Breast epithelium (tissue), 4 donors: ENCODE data around the gene EXOSC5. TPM values are rescaled to one million over a fixed set of nuclear protein-coding genes. Genes with fewer than 3 reads are reported as not detected.

ENCODE experiments used
- DNase-seq, 2 donors: peaks; one replicate each; pipeline ENCODE4 v3.0.0-alpha.2; 2019; ENCODE audit warnings: low spot score in 2 of 2
- H3K27ac ChIP-seq, 2 donors: fragments of 200-600 bp; sonication (generic) in 1 of 2; one replicate each; pipeline ENCODE4 v1.5.1; 2016 to 2019; ENCODE audit warnings: mild to moderate bottlenecking in 1 of 2
- H3K27me3 ChIP-seq, 2 donors: fragments of 200-600 bp; sonication (generic) in 1 of 2; one replicate each; pipeline versions ENCODE4 v1.5.1 to v1.6.0; 2017 to 2019; ENCODE audit warnings: control low read depth in 1 of 2, mild to moderate bottlenecking in 1 of 2
- H3K36me3 ChIP-seq: fragments of 200-600 bp; one replicate; pipeline ENCODE4 v1.5.1; 2019
- H3K4me1 ChIP-seq, 2 donors: fragments of 200-600 bp; sonication (generic); one replicate each; pipeline ENCODE4 v1.5.1; 2016 to 2019; ENCODE audit warnings: control low read depth in 1 of 2
- H3K4me3 ChIP-seq, 3 donors: fragments of 200-600 bp; sonication (generic); 1 replicate in 2 of 3; 2 replicates in 1 of 3; pipeline ENCODE4 v1.5.1; 2016 to 2019; ENCODE audit warnings: mild to moderate bottlenecking in 3 of 3, moderate library complexity in 2 of 3
- H3K9me3 ChIP-seq, 2 donors: fragments of 200-600 bp; sonication (generic) in 1 of 2; one replicate each; pipeline ENCODE4 v1.5.1; 2016 to 2019; ENCODE audit warnings: control low read depth in 1 of 2
- POLR2A ChIP-seq: fragments of 450-650 bp; IDR thresholded peaks from one replicate; pipeline ENCODE4 v1.6.1; 2016; ENCODE audit warnings: antibody characterized with exemption, mild to moderate bottlenecking, moderate library complexity
- POLR2AphosphoS5 ChIP-seq, 3 donors: sonication (generic); formaldehyde crosslinking; IDR thresholded peaks; one replicate each; pipeline ENCODE4 v1.6.1; 2017; ENCODE audit warnings: antibody characterized with exemption in 3 of 3
- intact Hi-C: fragments of 100-400 bp; cut with DNase I; formaldehyde crosslinking; loops from one replicate; pipeline ENCODE4 v1.15.1; 2023; ENCODE audit warnings: low total_unique reads
- total RNA-seq, 3 donors: library from RNA; depleted of rRNA; stranded (reverse); fragments of >200 nt; gene quantifications; one replicate each; pipeline ENCODE4 v1.1.0, GENCODE V29; 2016
- TF ChIP-seq, protein P1 (sequence below), 3 donors: fragments of 450-650 bp; IDR thresholded peaks; one replicate each; pipeline ENCODE4 v1.5.1; 2016 to 2017; ENCODE audit warnings: antibody characterized with exemption in 3 of 3, mild to moderate bottlenecking in 3 of 3, moderate library complexity in 3 of 3

Gene EXOSC5
- total RNA-seq, 3 donors from 2014 or later: 18.2 to 20.6 (median 18.7) TPM

GRCh38 chr19:41441321-41441945, 44.3 kb upstream of the EXOSC5 start:
- intact Hi-C loops: loop anchor here (10.0 kb wide), 1 partner anchor 103 kb away; no protein-coding TSS in a partner anchor
- H3K4me3 ChIP-seq: no peak overlapping the region

GRCh38 chr19:41439441-41440222, 42.5 kb upstream of the EXOSC5 start, which contains the start of gene DMAC2:
DMAC2 (minus strand) TSS chr19:41439912; CDS start chr19:41439899, 13 bp downstream.
- H3K9me3 ChIP-seq: no peaks in the 10 kb centered on the region
- H3K27ac ChIP-seq: peak within 1 kb of the TSS; percentile 95
- peak; percentile 96 for DNase-seq
- no peaks in the 10 kb centered on the region for H3K4me1 ChIP-seq
- H3K27me3 ChIP-seq: peaks cover 0 to 6% of the 10 kb centered on the region in 2 donors
- H3K36me3 ChIP-seq: no peaks in the 10 kb centered on the region
- TF ChIP-seq POLR2A (peak; percentile 46), POLR2AphosphoS5 (IDR thresholded peaks at IDR 0.05) (peak; percentile 86 to 96 (median 90))
- TF ChIP-seq, protein P1, sequence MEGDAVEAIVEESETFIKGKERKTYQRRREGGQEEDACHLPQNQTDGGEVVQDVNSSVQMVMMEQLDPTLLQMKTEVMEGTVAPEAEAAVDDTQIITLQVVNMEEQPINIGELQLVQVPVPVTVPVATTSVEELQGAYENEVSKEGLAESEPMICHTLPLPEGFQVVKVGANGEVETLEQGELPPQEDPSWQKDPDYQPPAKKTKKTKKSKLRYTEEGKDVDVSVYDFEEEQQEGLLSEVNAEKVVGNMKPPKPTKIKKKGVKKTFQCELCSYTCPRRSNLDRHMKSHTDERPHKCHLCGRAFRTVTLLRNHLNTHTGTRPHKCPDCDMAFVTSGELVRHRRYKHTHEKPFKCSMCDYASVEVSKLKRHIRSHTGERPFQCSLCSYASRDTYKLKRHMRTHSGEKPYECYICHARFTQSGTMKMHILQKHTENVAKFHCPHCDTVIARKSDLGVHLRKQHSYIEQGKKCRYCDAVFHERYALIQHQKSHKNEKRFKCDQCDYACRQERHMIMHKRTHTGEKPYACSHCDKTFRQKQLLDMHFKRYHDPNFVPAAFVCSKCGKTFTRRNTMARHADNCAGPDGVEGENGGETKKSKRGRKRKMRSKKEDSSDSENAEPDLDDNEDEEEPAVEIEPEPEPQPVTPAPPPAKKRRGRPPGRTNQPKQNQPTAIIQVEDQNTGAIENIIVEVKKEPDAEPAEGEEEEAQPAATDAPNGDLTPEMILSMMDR (IDR thresholded peaks at IDR 0.05): peak; percentile 23 to 48 (median 37)
- intact Hi-C loops: loop anchor here (10.0 kb wide), 1 partner anchor 105 kb away; no protein-coding TSS in a partner anchor
- peak within 1 kb of the TSS; percentile 80 to 84 (median 82) for H3K4me3 ChIP-seq

More at GRCh38 chr19:41441321-41441945, 44.3 kb upstream of the EXOSC5 start:
- peak in 1 of 2 donors; percentile 28 for DNase-seq
- Histone ChIP-seq H3K9me3 (no peaks in the 10 kb centered on the region), H3K36me3 (no peaks in the 10 kb centered on the region), H3K27me3 (peaks cover 0 to 10% of the 10 kb centered on the region in 2 donors), H3K4me1 (no peaks in the 10 kb centered on the region), H3K27ac (no peak overlapping the region)
- TF ChIP-seq POLR2AphosphoS5 (IDR thresholded peaks at IDR 0.05) (no peak), POLR2A (no peak)
- TF ChIP-seq, protein P1 (IDR thresholded peaks at IDR 0.05): no peak

DNA sequence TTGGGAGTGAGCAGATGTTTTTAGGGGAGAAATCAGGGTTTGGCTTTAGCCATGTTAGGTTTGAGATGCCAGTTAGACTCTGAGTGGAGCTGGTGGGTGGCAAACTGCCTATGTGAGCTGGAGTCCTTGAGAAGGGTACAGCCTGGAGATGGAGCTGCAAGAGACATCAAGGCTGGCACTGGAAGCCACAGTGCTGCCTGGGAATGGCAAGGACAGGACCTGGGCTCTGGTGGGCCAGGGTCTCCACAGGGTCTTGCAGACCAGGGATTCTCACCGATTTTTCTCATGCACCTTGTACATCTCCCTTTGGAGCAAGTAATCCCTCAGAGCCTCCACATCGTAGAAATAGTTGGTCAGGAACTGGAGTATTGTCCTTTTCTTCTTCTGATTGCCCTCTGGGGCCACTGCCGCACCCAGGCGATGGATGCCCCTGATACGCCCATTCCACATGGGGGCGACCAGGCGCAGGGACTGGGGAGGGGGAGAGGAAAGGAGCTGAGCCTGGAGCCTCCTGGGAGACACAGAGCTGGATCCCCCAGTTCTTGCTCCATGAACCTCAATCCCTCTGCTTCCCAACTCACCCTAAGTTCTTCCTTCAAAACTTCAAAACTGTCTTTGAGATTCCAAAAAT, 40.9 kb upstream of the EXOSC5 start:
- TF ChIP-seq, protein P1 (IDR thresholded peaks at IDR 0.05): no peak
- no peak for TF ChIP-seq POLR2A
- TF ChIP-seq POLR2AphosphoS5 (IDR thresholded peaks at IDR 0.05): no peak
- H3K27me3 ChIP-seq: peaks cover 0 to 6% of the 10 kb centered on the region in 2 donors

DNA sequence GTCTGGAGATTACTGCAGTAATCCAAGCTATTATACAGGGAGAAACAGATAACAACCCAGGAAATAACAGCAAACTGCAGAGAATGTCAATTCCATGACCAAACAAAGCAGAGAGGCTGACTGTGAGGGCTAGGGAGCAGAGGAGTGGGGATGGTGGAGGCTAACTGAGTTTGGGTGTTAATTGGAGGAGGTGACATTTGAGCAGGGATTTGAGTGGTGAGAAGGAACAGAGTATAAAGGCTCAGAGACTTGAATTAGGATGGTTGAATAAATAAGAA, 39.5 kb upstream of the EXOSC5 start:
- Histone ChIP-seq H3K4me3 (no peak overlapping the region), H3K9me3 (no peaks in the 10 kb centered on the region), H3K27ac (no peak overlapping the region), H3K4me1 (no peaks in the 10 kb centered on the region), H3K27me3 (no peaks in the 10 kb centered on the region), H3K36me3 (no peaks in the 10 kb centered on the region)
- no peak for TF ChIP-seq POLR2AphosphoS5 (IDR thresholded peaks at IDR 0.05)
- no peak for TF ChIP-seq POLR2A
- TF ChIP-seq, protein P1 (IDR thresholded peaks at IDR 0.05): no peak
- DNase-seq: no peak
- intact Hi-C loops: no loop called here

More for the DNA sequence above, 40.9 kb upstream of the EXOSC5 start:
- no peak overlapping the region for H3K27ac ChIP-seq
- no peaks in the 10 kb centered on the region for H3K9me3 ChIP-seq
- no peaks in the 10 kb centered on the region for H3K4me1 ChIP-seq
- no peak overlapping the region for H3K4me3 ChIP-seq
- intact Hi-C loops: no loop called here
- peak in 1 of 2 donors; percentile 15 for DNase-seq
- H3K36me3 ChIP-seq: no peaks in the 10 kb centered on the region
